ENCODE data around the gene GZF1. TPM values are rescaled to one million over a fixed set of nuclear protein-coding genes. Genes with fewer than 3 reads are reported as not detected.

GZF1 gene
- total RNA-seq, 1 experiment from 2014 or later: 5.0 TPM

DNA sequence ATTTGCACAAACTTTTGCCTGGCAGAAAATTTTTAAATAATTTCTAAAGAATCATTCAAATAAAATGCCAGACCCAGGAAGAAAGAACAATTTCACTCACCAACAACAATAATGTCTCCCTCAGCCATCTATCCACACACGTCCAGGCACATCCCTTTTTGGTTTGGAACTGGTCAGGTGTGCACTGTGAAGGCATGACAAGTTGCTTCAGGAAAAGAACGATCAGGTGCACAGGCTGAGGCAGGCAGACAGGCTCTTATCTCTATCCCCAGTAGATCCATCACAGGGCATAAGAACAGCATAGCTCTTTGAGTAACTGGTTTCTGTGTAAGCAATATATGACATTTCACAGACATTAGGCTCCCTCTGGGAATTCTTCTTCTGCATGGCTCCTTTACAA is 29.5 kb upstream of the GZF1 start:
- DNase-seq: no peak
- H3K27me3 Mint-ChIP-seq (ENCODE audit: unreplicated experiment): no peaks in the 10 kb centered on the region
- no peaks in the 10 kb centered on the region for H3K36me3 Mint-ChIP-seq (ENCODE audit: insufficient read depth, unreplicated experiment)
- intact Hi-C loops (cut with micrococcal nuclease; ENCODE audit: unreplicated experiment): no loop called here
- no TSS peak for BruUV-seq (replicated peaks)
- H3K27ac Mint-ChIP-seq (ENCODE audit: unreplicated experiment): no peak overlapping the region
- no peaks in the 10 kb centered on the region for H3K9me3 Mint-ChIP-seq (ENCODE audit: low read depth, unreplicated experiment)
- no peaks in the 10 kb centered on the region for H3K4me1 Mint-ChIP-seq (ENCODE audit: low read depth, unreplicated experiment)
- TF ChIP-seq, protein P1, sequence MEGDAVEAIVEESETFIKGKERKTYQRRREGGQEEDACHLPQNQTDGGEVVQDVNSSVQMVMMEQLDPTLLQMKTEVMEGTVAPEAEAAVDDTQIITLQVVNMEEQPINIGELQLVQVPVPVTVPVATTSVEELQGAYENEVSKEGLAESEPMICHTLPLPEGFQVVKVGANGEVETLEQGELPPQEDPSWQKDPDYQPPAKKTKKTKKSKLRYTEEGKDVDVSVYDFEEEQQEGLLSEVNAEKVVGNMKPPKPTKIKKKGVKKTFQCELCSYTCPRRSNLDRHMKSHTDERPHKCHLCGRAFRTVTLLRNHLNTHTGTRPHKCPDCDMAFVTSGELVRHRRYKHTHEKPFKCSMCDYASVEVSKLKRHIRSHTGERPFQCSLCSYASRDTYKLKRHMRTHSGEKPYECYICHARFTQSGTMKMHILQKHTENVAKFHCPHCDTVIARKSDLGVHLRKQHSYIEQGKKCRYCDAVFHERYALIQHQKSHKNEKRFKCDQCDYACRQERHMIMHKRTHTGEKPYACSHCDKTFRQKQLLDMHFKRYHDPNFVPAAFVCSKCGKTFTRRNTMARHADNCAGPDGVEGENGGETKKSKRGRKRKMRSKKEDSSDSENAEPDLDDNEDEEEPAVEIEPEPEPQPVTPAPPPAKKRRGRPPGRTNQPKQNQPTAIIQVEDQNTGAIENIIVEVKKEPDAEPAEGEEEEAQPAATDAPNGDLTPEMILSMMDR (IDR thresholded peaks at IDR 0.05; ENCODE audit: unreplicated experiment): no peak
- CTCF ChIA-PET: no interaction called here
- no peak overlapping the region for H3K4me3 Mint-ChIP-seq (ENCODE audit: low read depth, unreplicated experiment)

DNA sequence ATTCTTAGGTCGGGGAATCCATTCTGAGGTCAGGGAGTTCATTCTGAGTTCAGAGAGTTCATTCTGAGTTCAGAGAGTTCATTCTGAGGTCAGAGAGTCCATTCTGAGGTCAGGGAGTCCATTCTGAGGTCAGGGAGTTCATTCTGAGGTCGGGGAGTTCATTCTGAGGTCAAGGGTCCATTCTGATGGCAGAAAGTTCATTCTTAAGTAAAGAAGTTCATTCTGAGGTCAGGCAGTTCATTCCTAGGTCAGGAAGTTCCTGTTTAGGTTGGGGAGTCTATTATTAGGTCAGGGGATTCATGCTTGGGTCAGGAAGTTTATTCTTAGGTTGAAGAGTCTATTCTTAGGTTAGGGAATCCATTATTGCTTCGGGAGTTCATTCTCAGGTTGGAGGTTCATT is 27.9 kb upstream of the GZF1 start:
- Mint-ChIP-seq H3K27ac (ENCODE audit: unreplicated experiment) (no peak overlapping the region), H3K4me3 (ENCODE audit: low read depth, unreplicated experiment) (no peak overlapping the region), H3K36me3 (ENCODE audit: insufficient read depth, unreplicated experiment) (no peaks in the 10 kb centered on the region), H3K4me1 (ENCODE audit: low read depth, unreplicated experiment) (no peaks in the 10 kb centered on the region), H3K9me3 (ENCODE audit: low read depth, unreplicated experiment) (no peaks in the 10 kb centered on the region), H3K27me3 (ENCODE audit: unreplicated experiment) (no peaks in the 10 kb centered on the region)
- TF ChIP-seq, protein P1 (IDR thresholded peaks at IDR 0.05; ENCODE audit: unreplicated experiment): no peak
- DNase-seq: no peak
- no TSS peak for BruUV-seq (replicated peaks)
- CTCF ChIA-PET: no interaction called here
- intact Hi-C loops (cut with micrococcal nuclease; ENCODE audit: unreplicated experiment): no loop called here

DNA sequence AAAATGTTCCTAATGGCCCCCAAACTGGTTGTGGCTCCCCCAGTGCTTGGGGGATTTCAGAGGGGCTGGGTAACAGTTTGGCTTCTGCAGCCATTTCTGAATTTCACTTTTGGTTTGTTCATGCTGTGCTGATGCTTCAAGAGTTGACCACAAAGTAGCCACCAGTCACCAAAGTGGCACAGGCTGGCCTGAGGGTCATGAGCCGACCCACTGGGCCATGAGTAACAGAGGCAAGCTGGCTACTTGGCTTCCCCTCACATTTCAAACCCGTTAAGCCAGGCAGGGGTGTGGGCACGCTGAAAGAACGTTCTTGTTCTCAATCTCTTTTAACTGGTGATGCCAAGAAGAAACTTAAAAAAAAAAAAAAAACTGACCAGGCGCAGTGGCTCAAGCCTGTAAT is 26.5 kb upstream of the GZF1 start:
- CTCF ChIA-PET: no interaction called here
- Mint-ChIP-seq H3K27me3 (ENCODE audit: unreplicated experiment) (no peaks in the 10 kb centered on the region), H3K4me3 (ENCODE audit: low read depth, unreplicated experiment) (no peak overlapping the region), H3K4me1 (ENCODE audit: low read depth, unreplicated experiment) (no peaks in the 10 kb centered on the region), H3K9me3 (ENCODE audit: low read depth, unreplicated experiment) (no peaks in the 10 kb centered on the region), H3K27ac (ENCODE audit: unreplicated experiment) (no peak overlapping the region), H3K36me3 (ENCODE audit: insufficient read depth, unreplicated experiment) (no peaks in the 10 kb centered on the region)
- intact Hi-C loops (cut with micrococcal nuclease; ENCODE audit: unreplicated experiment): no loop called here
- no TSS peak for BruUV-seq (replicated peaks)
- no peak for DNase-seq
- TF ChIP-seq, protein P1 (IDR thresholded peaks at IDR 0.05; ENCODE audit: unreplicated experiment): no peak

DNA sequence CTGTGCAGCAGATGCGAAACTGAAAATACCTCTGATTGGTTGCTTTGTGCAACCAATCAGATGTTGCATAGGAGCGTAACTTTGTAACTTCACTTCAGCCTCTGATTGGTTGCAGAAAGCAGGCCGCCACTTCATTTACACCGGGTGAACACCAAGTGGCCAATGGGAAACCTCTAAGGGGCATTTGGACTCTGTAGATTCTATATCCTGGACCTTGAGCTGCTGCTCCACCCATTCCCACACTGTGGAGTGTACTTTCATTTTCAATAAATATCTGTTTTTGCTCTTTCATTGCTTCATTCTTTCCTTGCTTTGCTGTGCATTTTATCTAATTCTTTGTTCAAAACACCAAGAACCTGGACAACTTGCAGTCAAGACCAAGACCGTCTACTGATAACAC is 25.5 kb upstream of the GZF1 start:
- peaks cover under 1% of the 10 kb centered on the region for H3K27me3 Mint-ChIP-seq (ENCODE audit: unreplicated experiment)
- no peak overlapping the region for H3K4me3 Mint-ChIP-seq (ENCODE audit: low read depth, unreplicated experiment)
- CTCF ChIA-PET: no interaction called here
- H3K36me3 Mint-ChIP-seq (ENCODE audit: insufficient read depth, unreplicated experiment): no peaks in the 10 kb centered on the region
- intact Hi-C loops (cut with micrococcal nuclease; ENCODE audit: unreplicated experiment): no loop called here
- no peak overlapping the region for H3K27ac Mint-ChIP-seq (ENCODE audit: unreplicated experiment)
- no TSS peak for BruUV-seq (replicated peaks)
- DNase-seq: no peak
- TF ChIP-seq, protein P1 (IDR thresholded peaks at IDR 0.05; ENCODE audit: unreplicated experiment): no peak
- H3K4me1 Mint-ChIP-seq (ENCODE audit: low read depth, unreplicated experiment): no peaks in the 10 kb centered on the region
- no peaks in the 10 kb centered on the region for H3K9me3 Mint-ChIP-seq (ENCODE audit: low read depth, unreplicated experiment)

Data from Calu3 (cell line).